HepG2 (cell line): ENCODE data around the gene METRNL.

Experiments
- ARNTL ChIP-seq: sonication (generic); formaldehyde crosslinking; IDR thresholded peaks from 2 replicates; pipeline ENCODE4 v1.4.0; 2020; ENCODE audit warnings: mild to moderate bottlenecking, missing genetic modification reagents
- CBX5 ChIP-seq: sonication (generic); formaldehyde crosslinking; IDR thresholded peaks from 2 replicates; pipeline ENCODE4 v1.4.0; 2020; ENCODE audit warnings: missing genetic modification reagents, borderline replicate concordance
- CREB1 ChIP-seq, 2 experiments: fragments of 450-650 bp in 1 of 2; IDR thresholded peaks; 2 replicates each; pipeline ENCODE4 v1.6.1; 2016 to 2017; ENCODE audit warnings: control low read depth in 1 of 2, mild to moderate bottlenecking in 1 of 2, missing compliant biosample characterization in 1 of 2, missing genetic modification characterization in 1 of 2
- CTCF ChIP-seq: sonication (generic); formaldehyde crosslinking; IDR thresholded peaks from 2 replicates; pipeline ENCODE4 v1.5.0; 2020; ENCODE audit warnings: mild to moderate bottlenecking, missing genetic modification reagents, moderate library complexity
- ETS1 ChIP-seq: sonication (generic); formaldehyde crosslinking; IDR thresholded peaks from 2 replicates; pipeline ENCODE4 v1.4.0; 2020; ENCODE audit warnings: missing genetic modification reagents
- GTF2F1 ChIP-seq: fragments of 150-350 bp; IDR thresholded peaks from 2 replicates; pipeline ENCODE4 v1.6.1; 2014; ENCODE audit warnings: low read length
- MAX ChIP-seq: IDR thresholded peaks from 2 replicates; pipeline ENCODE4 v1.6.1; 2012; ENCODE audit warnings: inconsistent platforms
- POLR2AphosphoS5 ChIP-seq: IDR thresholded peaks from 2 replicates; pipeline ENCODE4 v1.6.1; 2012; ENCODE audit warnings: low read depth, low read length
- POLR2G ChIP-seq: fragments of 200-400 bp; formaldehyde crosslinking; IDR thresholded peaks from 2 replicates; pipeline ENCODE4 v1.6.1; 2018; ENCODE audit warnings: mild to moderate bottlenecking, low read depth, low read length, moderate library complexity
- SIN3B ChIP-seq: fragments of 150-350 bp; IDR thresholded peaks from 2 replicates; pipeline ENCODE4 v1.6.1; 2014; ENCODE audit warnings: low read length
- ZBTB49 ChIP-seq: sonication (generic); formaldehyde crosslinking; IDR thresholded peaks from 2 replicates; pipeline ENCODE4 v1.4.0; 2020; ENCODE audit warnings: missing genetic modification reagents, borderline replicate concordance
- ZIK1 ChIP-seq: sonication (generic); formaldehyde crosslinking; IDR thresholded peaks from 2 replicates; pipeline ENCODE4 v1.5.0; 2020; ENCODE audit warnings: mild to moderate bottlenecking, low read depth, missing genetic modification reagents, borderline replicate concordance
- ZNF10 ChIP-seq: sonication (generic); formaldehyde crosslinking; IDR thresholded peaks from 2 replicates; pipeline ENCODE4 v1.4.0; 2020; ENCODE audit warnings: mild to moderate bottlenecking, low read depth, missing genetic modification reagents, borderline replicate concordance
- ZNF687 ChIP-seq: sonication (generic); formaldehyde crosslinking; IDR thresholded peaks from 2 replicates; pipeline ENCODE4 v1.5.1; 2020; ENCODE audit warnings: mild to moderate bottlenecking, missing genetic modification reagents, moderate library complexity

- TF ChIP-seq ZNF10 (no peak), ETS1 (CRISPR knock-in tag) (no peak), CBX5 (CRISPR knock-in tag) (no peak), POLR2AphosphoS5 (no peak), CREB1 (IDR thresholded peaks at IDR 0.05) (no peak), CREB1 (CRISPR knock-in tag; IDR thresholded peaks at IDR 0.05) (no peak), ZIK1 (CRISPR knock-in tag) (no peak), GTF2F1 (no peak), ARNTL (no peak), CTCF (no peak), ZBTB49 (CRISPR knock-in tag) (no peak), MAX (no peak), ZNF687 (CRISPR knock-in tag) (no peak; the same call in 1 of the 2 replicates), SIN3B (no peak), POLR2G (no peak)
Measured at GRCh38 chr17:83099086-83099555, 19.7 kb downstream of the METRNL start.
